ENCODE measurements around the gene PKN1.
A peak's percentile ranks its signal among the peaks of the same experiment; 100 is the strongest.
"Not testable (repeated sequence)": the region's sequence is repeated elsewhere in the genome, so short reads cannot be mapped to it uniquely, and the experiment has no call there.

Gene PKN1

DNA sequence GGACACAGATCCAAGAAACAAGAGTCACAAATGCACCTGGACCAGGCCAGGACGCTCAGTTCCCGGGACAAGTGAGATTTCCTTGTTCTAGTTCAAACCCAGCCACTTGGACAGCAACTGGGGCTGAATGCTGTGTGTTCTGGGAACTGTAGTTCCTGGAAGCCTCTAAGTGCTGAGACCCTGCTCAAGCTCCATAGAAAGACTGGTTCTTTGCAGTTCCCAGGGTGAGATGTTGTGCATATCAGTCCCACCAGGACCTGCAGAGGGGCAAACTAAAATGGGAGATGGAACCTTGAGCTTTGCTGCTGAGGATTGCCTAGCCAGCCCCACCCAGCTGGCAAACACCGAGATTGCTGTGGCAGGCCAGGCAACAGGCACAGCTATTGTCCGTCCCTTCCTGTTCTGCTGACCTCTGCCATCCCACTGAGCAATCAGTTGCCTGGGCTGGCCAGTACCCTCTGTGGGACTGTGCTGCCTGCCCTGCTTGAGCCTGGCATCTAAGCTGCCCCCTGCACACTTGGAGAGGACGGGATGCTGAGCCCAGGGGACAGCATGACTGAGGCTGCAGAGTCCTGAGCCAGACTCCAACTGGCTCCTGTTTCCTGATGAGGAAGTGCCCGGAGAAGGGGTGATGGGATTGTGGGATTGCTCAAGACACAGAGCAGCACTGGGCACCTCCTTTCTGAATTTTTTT lies 64.3 kb downstream of the PKN1 start:
- Histone ChIP-seq H3K36me3 (ENCODE audit: control insufficient read depth, insufficient read depth, low read length) (no peaks in the 10 kb centered on the region), H3K27me3 (replicated peaks; ENCODE audit: control insufficient read depth, insufficient read depth, low read length) (no peaks in the 10 kb centered on the region; the same call in 1 of the 2 replicates), H3K4me3 (replicated peaks; ENCODE audit: low read depth, low read length) (no peak overlapping the region)
- no peak for DNase-seq (ENCODE audit: extremely low read depth, insufficient read length)
- TF ChIP-seq, protein P1, sequence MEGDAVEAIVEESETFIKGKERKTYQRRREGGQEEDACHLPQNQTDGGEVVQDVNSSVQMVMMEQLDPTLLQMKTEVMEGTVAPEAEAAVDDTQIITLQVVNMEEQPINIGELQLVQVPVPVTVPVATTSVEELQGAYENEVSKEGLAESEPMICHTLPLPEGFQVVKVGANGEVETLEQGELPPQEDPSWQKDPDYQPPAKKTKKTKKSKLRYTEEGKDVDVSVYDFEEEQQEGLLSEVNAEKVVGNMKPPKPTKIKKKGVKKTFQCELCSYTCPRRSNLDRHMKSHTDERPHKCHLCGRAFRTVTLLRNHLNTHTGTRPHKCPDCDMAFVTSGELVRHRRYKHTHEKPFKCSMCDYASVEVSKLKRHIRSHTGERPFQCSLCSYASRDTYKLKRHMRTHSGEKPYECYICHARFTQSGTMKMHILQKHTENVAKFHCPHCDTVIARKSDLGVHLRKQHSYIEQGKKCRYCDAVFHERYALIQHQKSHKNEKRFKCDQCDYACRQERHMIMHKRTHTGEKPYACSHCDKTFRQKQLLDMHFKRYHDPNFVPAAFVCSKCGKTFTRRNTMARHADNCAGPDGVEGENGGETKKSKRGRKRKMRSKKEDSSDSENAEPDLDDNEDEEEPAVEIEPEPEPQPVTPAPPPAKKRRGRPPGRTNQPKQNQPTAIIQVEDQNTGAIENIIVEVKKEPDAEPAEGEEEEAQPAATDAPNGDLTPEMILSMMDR (IDR thresholded peaks at IDR 0.05; ENCODE audit: insufficient read depth, low read length, poor library complexity, severe bottlenecking) = no peak

DNA sequence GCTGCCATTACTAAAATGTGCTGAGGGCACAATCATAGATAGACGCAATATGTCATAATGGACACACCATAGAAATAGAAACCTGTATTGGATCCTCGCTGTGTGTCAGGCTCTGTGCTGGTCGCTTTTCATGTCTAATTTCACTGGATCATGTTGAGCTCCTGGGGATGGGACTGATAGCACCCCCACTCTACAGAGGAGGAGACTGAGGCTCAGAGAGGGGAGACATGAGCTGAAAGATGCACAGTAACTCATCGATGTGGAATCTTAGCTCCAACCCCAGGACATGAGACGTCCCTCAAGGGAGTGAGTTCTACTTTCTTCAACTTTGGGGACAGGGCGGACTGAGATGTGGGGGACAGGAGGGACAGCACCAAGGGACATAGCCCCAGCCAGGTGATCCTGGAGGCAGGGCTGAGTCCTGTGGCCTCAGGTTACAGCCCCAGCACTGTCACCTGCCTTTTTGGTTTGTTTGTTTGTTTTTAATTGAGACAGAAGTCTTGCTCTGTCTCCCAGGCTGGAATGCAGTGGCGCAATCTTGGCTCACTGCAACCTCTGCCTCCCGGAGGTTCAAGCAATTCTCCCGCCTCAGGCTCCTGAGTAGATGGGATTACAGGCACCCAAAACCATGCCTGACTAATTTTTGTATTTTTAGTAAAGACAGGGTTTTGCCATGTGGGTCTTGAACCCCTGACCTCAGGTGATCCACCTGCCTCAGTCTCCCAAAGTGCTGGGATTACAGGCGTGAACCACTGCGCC lies 69.4 kb downstream of the PKN1 start:
- TF ChIP-seq, protein P1 (IDR thresholded peaks at IDR 0.05; ENCODE audit: insufficient read depth, low read length, poor library complexity, severe bottlenecking) = no peak
- DNase-seq (ENCODE audit: extremely low read depth, insufficient read length) = no peak
- no peak overlapping the region for H3K4me3 ChIP-seq (replicated peaks; ENCODE audit: low read depth, low read length)

GRCh38 chr19:14503285-14503684 lies 70.2 kb downstream of the PKN1 start:
- Histone ChIP-seq H3K27me3 (replicated peaks; ENCODE audit: control insufficient read depth, insufficient read depth, low read length) (no peaks in the 10 kb centered on the region; the same call in 1 of the 2 replicates), H3K36me3 (ENCODE audit: control insufficient read depth, insufficient read depth, low read length) (no peaks in the 10 kb centered on the region), H3K4me3 (replicated peaks; ENCODE audit: low read depth, low read length) (no peak overlapping the region)
- TF ChIP-seq, protein P1 (IDR thresholded peaks at IDR 0.05; ENCODE audit: insufficient read depth, low read length, poor library complexity, severe bottlenecking) = no peak
- no peak for DNase-seq (ENCODE audit: extremely low read depth, insufficient read length)

More for the DNA sequence above, 69.4 kb downstream of the PKN1 start:
- Histone ChIP-seq H3K27me3 (replicated peaks; ENCODE audit: control insufficient read depth, insufficient read depth, low read length) (no peaks in the 10 kb centered on the region; the same call in 1 of the 2 replicates), H3K36me3 (ENCODE audit: control insufficient read depth, insufficient read depth, low read length) (no peaks in the 10 kb centered on the region)

- DNase-seq (ENCODE audit: extremely low read depth, insufficient read length); H3K4me3 ChIP-seq (replicated peaks; ENCODE audit: low read depth, low read length); H3K27me3 ChIP-seq (replicated peaks; ENCODE audit: control insufficient read depth, insufficient read depth, low read length); H3K36me3 ChIP-seq (ENCODE audit: control insufficient read depth, insufficient read depth, low read length): not testable (repeated sequence)
These were observed 71.5 kb downstream of the PKN1 start for GRCh38 chr19:14504575-14504974.

- H3K36me3 ChIP-seq (ENCODE audit: control insufficient read depth, insufficient read depth, low read length) = no peaks in the 10 kb centered on the region
- DNase-seq (ENCODE audit: extremely low read depth, insufficient read length) = no peak
- no peak overlapping the region for H3K4me3 ChIP-seq (replicated peaks; ENCODE audit: low read depth, low read length)
- no peaks in the 10 kb centered on the region; the same call in 1 of the 2 replicates for H3K27me3 ChIP-seq (replicated peaks; ENCODE audit: control insufficient read depth, insufficient read depth, low read length)
- TF ChIP-seq, protein P1 (IDR thresholded peaks at IDR 0.05; ENCODE audit: insufficient read depth, low read length, poor library complexity, severe bottlenecking) = peak; percentile 85
These were observed 72.6 kb downstream of the PKN1 start for GRCh38 chr19:14505488-14506239.
